Hematopoietic multipotent progenitor cell treated with erythropoietin and hydrocortisone succinate and interleukin-3 and kit ligand, for 15 days (in vitro differentiated cells): ENCODE data around the gene ELMO1.
"Not testable (repeated sequence)": the region's sequence is repeated elsewhere in the genome, so short reads cannot be mapped to it uniquely, and the experiment has no call there.

Experiments used
- DNase-seq: peaks from one replicate; pipeline ENCODE4 v3.0.0-alpha.2; 2015; ENCODE audit warnings: low spot score

Gene ELMO1

GRCh38 chr7:37186753-37187152 is 261.9 kb downstream of the ELMO1 start:
- DNase-seq, result no peak

DNA sequence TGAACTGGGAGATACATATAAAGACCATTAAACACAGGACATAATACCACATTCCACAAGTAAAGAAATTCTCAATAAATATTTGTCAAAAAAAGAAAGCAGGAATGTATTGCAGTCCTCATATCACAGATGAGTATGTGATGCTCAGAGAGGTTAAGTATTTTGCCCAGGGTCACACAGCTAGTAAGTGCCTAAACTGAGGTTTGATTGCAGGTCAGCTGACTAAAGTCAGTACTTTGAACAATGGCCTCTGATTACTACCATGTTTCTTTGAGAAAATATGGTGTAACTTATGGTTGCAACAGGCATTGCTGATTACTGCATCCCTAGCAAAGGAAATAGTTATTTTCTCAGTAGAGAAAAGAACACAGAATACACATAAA is 267.1 kb downstream of the ELMO1 start:
- DNase-seq, result no peak

- no peak for DNase-seq
Measured at GRCh38 chr7:37180828-37181549, 267.7 kb downstream of the ELMO1 start.

DNA sequence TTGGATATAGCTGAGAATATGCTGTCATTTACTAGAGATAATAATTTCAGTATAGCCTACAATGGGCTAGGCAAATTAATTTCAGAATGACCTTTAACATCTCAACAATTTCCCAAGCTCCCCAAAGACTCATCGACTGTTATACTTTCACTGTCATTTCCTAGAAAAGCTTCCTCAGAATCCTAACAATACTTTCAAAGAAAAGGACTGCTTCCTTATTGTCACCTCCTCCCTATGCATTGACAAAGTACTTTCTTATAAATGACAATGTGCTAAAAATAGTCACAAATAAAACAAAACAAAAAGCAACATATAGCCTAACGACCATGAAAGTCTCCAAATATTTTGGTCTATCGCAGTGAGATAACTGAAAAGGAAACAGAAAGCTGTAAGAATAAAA is 272.6 kb downstream of the ELMO1 start:
- DNase-seq, result no peak

GRCh38 chr7:37174460-37174859 is 274.2 kb downstream of the ELMO1 start:
- DNase-seq, result no peak

GRCh38 chr7:37173670-37174069 is 275.0 kb downstream of the ELMO1 start:
- no peak for DNase-seq

DNA sequence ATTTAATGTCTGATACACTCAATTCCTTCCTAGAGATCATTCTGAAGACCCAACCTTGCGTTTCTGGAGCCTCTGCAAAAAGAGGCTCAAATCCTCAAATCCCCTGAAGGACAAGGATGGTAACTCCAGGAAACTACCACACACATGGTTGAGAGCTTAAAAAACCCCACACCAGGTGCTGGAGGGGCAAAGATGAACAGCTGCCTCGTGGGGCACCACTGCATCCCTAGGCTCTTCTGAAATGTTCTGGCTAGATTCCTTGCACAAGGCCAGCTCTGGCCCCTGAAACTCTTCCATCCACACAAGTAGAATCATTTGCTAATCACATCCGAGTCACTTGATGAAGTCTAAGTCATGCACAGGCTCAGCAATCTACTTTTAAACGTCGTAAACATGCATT is 286.6 kb downstream of the ELMO1 start:
- DNase-seq, result no peak

- DNase-seq, result no peak
Measured at GRCh38 chr7:37160656-37161055, 288.0 kb downstream of the ELMO1 start.

- DNase-seq, result no peak
Measured at GRCh38 chr7:37153376-37153775, 295.3 kb downstream of the ELMO1 start.

- no peak for DNase-seq
Measured at GRCh38 chr7:37151741-37152413, 296.8 kb downstream of the ELMO1 start.

- DNase-seq, result no peak
Measured at GRCh38 chr7:37150856-37151255, 297.8 kb downstream of the ELMO1 start.

- DNase-seq, result no peak
Measured at GRCh38 chr7:37150180-37150579, 298.5 kb downstream of the ELMO1 start.

DNA sequence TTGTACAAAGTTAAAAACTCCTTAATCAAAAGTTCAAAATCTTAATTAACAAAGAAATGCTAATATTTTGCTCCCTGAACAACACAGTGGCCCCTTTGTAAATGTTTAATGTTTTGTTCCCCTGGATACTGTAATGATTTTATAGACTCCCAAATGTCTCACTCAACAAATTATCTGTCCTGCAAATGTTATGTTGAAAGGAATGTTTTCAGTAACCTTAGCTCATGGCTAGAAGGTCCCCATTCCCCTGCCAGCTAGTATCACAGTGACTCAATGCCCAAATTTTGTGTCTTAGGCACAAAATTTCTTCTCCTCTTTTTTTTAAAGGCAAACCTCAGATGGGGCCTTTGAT is 298.9 kb downstream of the ELMO1 start:
- no peak for DNase-seq

- DNase-seq, result no peak
Measured at GRCh38 chr7:37149051-37149772, 299.5 kb downstream of the ELMO1 start.

- DNase-seq, result no peak
Measured at GRCh38 chr7:37145682-37146081, 303.0 kb downstream of the ELMO1 start.

DNA sequence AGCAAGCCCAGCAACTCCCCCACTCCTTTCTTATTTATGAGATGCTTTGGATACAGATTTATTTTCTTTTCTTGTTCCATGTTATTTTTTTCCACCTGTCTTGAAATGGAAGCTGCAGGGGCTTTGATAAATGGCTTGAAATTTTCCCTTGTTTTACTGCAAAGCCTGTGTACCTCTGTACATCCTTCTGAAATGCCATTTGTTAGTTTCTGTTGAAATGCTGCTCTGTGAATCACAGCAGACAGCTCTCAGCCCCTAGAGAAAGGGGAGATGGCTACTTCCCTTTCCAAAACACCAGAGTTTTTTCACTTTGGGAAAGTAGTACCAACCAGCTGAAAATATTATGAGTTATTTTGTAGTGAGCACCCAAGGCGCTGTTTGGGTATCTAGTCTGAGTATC is 304.2 kb downstream of the ELMO1 start:
- no peak for DNase-seq

- no peak for DNase-seq
Measured at GRCh38 chr7:37142958-37143357, 305.7 kb downstream of the ELMO1 start.

DNA sequence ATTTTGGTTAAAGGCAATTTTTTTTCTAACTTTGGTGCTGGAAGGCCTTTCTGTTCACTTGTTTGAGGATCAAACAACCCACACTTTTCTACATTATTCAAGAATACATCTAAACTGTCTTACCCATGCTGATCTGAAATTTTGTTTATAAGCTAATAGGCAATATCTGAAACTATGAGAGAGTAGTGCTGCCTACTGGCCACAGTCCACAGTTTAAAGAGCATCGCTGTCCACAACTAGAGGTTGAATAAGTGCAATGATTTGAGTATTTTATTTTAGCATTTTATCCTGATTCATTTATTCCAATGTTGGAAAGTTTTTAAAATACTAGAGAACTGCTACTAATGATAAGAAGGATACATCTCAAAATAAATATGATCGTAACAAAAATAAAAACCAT is 306.9 kb downstream of the ELMO1 start:
- DNase-seq, result no peak

GRCh38 chr7:37133902-37134301 is 314.8 kb downstream of the ELMO1 start:
- not testable (repeated sequence) for DNase-seq

DNA sequence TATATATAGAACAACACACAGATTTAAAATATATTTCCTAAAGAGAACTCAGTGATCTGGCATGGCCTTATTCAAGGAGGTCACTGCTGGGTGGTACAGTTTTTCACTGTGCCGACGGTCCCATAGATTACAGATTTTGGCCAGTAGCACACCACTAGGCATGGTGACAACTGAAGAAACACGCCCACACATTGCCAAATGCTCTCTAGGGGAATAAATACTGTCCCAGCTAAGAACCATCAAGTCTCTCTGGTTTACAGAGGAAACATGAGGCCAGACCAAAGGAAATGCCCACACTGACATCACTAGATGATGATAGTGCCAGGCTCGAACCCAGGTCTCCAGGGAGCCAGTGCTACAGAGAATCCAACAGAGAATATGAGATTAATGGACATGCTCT is 316.8 kb downstream of the ELMO1 start:
- no peak for DNase-seq

DNA sequence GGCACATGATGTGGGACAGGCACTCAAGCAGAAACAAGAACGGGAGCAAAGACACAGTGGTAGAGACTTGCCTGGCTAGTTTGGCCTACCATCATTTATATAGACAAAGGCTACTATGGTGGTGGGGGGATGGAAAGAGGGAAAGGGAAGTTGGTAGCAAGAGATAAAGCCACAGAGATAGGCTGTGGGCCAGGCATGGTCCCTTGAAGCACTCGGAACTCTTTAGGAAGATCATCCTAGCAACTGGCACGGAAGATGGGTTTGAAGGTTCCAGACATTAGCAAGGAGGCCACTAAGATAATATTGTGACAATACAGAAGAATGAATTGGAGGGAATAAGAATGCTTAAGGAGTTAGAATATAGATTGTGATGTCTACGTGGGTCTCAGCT is 319.6 kb downstream of the ELMO1 start:
- DNase-seq, result no peak

DNA sequence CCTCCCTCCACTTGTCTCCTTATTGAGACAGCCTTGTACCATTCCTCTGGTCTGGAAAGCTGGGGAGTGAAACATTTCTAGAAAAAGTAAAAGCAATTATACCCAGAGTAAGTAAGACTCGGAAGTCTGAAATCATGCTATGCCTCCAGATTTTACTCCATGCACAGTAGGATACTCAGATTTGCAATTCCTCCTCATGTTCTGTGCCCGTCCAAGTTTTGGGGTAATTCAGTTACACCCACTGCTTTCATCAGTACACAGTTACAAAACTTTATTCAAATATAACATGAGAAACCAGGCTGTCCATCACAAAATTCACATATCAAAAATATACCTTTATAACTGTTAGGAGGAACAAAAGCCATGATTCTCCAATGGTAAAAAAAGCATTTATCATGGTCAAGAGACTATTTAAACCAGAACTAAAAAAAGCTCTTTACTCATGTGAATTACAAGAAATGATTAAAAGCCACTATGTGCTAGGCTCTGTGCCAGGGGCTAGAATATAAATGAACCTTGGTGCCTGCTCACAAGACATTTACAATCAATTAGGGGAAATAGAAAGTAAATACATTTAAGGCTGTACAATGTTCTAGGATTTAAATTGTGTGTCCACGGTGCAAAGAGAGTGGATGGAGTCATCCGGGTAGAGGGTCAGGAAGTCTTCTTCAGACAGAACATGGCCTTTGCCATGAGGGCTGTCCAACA is 320.2 kb downstream of the ELMO1 start:
- DNase-seq, result no peak
